ENCODE measurements around the gene NUDC. TPM values are rescaled to one million over a fixed set of nuclear protein-coding genes. Genes with fewer than 3 reads are reported as not detected.

NUDC gene
- total and polyA plus RNA-seq, 2 of the 13 experiments (the other 11 are each of a cell fraction or from before 2014, with no cell fraction given): 34.7 to 104 TPM

DNA sequence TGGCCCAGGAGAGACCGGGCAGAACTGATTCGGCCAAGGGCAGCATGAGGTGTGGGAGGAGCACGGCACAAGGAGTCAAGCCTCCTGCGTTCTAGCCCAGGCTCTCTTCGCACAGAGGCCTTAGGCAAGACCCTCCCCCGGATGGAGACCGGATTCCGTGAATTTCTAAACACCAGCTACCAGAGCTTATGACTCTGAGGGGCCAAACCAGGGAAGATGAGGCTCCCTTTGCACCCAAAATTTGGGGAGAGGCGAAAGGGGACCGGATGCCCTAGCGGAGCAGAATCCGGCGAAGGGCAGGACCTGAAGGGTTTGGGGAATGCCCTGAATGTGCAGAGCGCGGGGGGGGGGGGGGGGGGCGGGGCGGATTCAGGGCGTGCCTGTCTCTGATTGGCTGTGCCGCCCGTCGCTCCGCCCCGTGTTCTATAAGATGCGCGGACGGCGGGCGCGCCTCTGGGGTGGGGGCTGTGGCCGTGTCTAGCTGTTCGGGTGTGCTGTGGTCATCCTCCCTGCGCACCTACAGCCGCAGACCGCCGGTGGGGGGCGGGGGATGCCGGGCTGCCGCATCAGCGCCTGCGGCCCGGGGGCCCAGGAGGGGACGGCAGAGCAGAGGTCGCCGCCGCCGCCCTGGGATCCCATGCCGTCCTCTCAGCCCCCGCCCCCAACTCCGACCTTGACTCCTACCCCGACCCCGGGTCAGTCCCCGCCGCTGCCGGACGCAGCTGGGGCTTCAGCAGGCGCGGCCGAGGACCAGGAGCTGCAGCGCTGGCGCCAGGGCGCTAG, 71.9 kb downstream of the NUDC start, which contains the start of gene TRNP1 (continued):
- TF ChIP-seq, protein P1, sequence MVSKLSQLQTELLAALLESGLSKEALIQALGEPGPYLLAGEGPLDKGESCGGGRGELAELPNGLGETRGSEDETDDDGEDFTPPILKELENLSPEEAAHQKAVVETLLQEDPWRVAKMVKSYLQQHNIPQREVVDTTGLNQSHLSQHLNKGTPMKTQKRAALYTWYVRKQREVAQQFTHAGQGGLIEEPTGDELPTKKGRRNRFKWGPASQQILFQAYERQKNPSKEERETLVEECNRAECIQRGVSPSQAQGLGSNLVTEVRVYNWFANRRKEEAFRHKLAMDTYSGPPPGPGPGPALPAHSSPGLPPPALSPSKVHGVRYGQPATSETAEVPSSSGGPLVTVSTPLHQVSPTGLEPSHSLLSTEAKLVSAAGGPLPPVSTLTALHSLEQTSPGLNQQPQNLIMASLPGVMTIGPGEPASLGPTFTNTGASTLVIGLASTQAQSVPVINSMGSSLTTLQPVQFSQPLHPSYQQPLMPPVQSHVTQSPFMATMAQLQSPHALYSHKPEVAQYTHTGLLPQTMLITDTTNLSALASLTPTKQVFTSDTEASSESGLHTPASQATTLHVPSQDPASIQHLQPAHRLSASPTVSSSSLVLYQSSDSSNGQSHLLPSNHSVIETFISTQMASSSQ (IDR thresholded peaks at IDR 0.05; ENCODE audit: low read depth): peak; percentile 48; the same call in 1 of the 2 replicates
- TF ChIP-seq, protein P1 (CRISPR knock-in tag; IDR thresholded peaks at IDR 0.05; ENCODE audit: borderline replicate concordance): peak; percentile 92
- TF ChIP-seq, protein P2, sequence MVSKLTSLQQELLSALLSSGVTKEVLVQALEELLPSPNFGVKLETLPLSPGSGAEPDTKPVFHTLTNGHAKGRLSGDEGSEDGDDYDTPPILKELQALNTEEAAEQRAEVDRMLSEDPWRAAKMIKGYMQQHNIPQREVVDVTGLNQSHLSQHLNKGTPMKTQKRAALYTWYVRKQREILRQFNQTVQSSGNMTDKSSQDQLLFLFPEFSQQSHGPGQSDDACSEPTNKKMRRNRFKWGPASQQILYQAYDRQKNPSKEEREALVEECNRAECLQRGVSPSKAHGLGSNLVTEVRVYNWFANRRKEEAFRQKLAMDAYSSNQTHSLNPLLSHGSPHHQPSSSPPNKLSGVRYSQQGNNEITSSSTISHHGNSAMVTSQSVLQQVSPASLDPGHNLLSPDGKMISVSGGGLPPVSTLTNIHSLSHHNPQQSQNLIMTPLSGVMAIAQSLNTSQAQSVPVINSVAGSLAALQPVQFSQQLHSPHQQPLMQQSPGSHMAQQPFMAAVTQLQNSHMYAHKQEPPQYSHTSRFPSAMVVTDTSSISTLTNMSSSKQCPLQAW (CRISPR knock-in tag; IDR thresholded peaks at IDR 0.05): peak; percentile 69; the same call in 1 of the 2 replicates
- TF ChIP-seq ZNF556 (CRISPR knock-in tag; IDR thresholded peaks at IDR 0.05; ENCODE audit: borderline replicate concordance) (peak; percentile 60; the same call in 1 of the 2 replicates), NKX3-1 (CRISPR knock-in tag; IDR thresholded peaks at IDR 0.05) (peak; percentile 58; the same call in 1 of the 2 replicates), NFRKB (IDR thresholded peaks at IDR 0.05) (no peak), FOXJ3 (CRISPR knock-in tag; IDR thresholded peaks at IDR 0.05; ENCODE audit: borderline replicate concordance) (no peak), STAT5B (CRISPR knock-in tag; IDR thresholded peaks at IDR 0.05) (no peak), ZNF547 (CRISPR knock-in tag; IDR thresholded peaks at IDR 0.05) (peak; percentile 58), NR2C2 (CRISPR knock-in tag; IDR thresholded peaks at IDR 0.05; ENCODE audit: borderline replicate concordance) (peak; percentile 81), TBL1XR1 (IDR thresholded peaks at IDR 0.05; ENCODE audit: borderline replicate concordance, low read length, partially characterized antibody) (peak; percentile 72), ZNF839 (CRISPR knock-in tag; IDR thresholded peaks at IDR 0.05; ENCODE audit: borderline replicate concordance) (no peak), THYN1 (CRISPR knock-in tag; IDR thresholded peaks at IDR 0.05; ENCODE audit: borderline replicate concordance, low read depth) (no peak), ZFP36L2 (CRISPR knock-in tag; IDR thresholded peaks at IDR 0.05) (no peak)
- TF ChIP-seq, protein P3, sequence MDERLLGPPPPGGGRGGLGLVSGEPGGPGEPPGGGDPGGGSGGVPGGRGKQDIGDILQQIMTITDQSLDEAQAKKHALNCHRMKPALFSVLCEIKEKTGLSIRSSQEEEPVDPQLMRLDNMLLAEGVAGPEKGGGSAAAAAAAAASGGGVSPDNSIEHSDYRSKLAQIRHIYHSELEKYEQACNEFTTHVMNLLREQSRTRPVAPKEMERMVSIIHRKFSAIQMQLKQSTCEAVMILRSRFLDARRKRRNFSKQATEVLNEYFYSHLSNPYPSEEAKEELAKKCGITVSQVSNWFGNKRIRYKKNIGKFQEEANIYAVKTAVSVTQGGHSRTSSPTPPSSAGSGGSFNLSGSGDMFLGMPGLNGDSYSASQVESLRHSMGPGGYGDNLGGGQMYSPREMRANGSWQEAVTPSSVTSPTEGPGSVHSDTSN (CRISPR knock-in tag; IDR thresholded peaks at IDR 0.05): peak; percentile 85
- TF ChIP-seq, protein P4, sequence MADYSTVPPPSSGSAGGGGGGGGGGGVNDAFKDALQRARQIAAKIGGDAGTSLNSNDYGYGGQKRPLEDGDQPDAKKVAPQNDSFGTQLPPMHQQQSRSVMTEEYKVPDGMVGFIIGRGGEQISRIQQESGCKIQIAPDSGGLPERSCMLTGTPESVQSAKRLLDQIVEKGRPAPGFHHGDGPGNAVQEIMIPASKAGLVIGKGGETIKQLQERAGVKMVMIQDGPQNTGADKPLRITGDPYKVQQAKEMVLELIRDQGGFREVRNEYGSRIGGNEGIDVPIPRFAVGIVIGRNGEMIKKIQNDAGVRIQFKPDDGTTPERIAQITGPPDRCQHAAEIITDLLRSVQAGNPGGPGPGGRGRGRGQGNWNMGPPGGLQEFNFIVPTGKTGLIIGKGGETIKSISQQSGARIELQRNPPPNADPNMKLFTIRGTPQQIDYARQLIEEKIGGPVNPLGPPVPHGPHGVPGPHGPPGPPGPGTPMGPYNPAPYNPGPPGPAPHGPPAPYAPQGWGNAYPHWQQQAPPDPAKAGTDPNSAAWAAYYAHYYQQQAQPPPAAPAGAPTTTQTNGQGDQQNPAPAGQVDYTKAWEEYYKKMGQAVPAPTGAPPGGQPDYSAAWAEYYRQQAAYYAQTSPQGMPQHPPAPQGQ (CRISPR knock-in tag; IDR thresholded peaks at IDR 0.05; ENCODE audit: borderline replicate concordance): no peak; the same call in 1 of the 2 replicates
- TF ChIP-seq, protein P5, sequence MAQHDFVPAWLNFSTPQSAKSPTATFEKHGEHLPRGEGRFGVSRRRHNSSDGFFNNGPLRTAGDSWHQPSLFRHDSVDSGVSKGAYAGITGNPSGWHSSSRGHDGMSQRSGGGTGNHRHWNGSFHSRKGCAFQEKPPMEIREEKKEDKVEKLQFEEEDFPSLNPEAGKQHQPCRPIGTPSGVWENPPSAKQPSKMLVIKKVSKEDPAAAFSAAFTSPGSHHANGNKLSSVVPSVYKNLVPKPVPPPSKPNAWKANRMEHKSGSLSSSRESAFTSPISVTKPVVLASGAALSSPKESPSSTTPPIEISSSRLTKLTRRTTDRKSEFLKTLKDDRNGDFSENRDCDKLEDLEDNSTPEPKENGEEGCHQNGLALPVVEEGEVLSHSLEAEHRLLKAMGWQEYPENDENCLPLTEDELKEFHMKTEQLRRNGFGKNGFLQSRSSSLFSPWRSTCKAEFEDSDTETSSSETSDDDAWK (CRISPR knock-in tag; IDR thresholded peaks at IDR 0.05): no peak
- TF ChIP-seq, protein P6, sequence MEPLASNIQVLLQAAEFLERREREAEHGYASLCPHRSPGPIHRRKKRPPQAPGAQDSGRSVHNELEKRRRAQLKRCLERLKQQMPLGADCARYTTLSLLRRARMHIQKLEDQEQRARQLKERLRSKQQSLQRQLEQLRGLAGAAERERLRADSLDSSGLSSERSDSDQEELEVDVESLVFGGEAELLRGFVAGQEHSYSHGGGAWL (CRISPR knock-in tag; IDR thresholded peaks at IDR 0.05): peak; percentile 87

Data from HepG2 (cell line).